Measurements from ENCODE around the gene INAVA.

Gene INAVA

GRCh38 chr1:200916152-200916551 lies 21.5 kb downstream of the INAVA start:
- no peak overlapping the region for H3K4me3 ChIP-seq (IDR thresholded peaks at IDR 0.05; ENCODE audit: insufficient read depth, low read depth, low read length)

GRCh38 chr1:200916681-200917080 lies 22.0 kb downstream of the INAVA start:
- H3K27ac ChIP-seq: no peak overlapping the region

More at GRCh38 chr1:200916152-200916551, 21.5 kb downstream of the INAVA start:
- TF ChIP-seq CTCF (conservative IDR thresholded peaks at IDR 0.05; ENCODE audit: low read depth, low read length): no peak
- Histone ChIP-seq H3K27ac (no peak overlapping the region), H3K36me3 (ENCODE audit: insufficient read depth) (no peaks in the 10 kb centered on the region), H3K79me2 (ENCODE audit: insufficient read depth, low read depth) (no peaks in the 10 kb centered on the region), H3K4me1 (ENCODE audit: low read depth, poor library complexity, severe bottlenecking) (no peaks in the 10 kb centered on the region), H3K4me2 (no peak overlapping the region), H3K27me3 (ENCODE audit: insufficient read depth, low read depth) (no peaks in the 10 kb centered on the region), H3K9ac (no peak overlapping the region), H2AFZ (ENCODE audit: low read depth) (no peak overlapping the region), H4K20me1 (ENCODE audit: insufficient read depth) (no peaks in the 10 kb centered on the region)

GRCh38 chr1:200917291-200917817 lies 22.7 kb downstream of the INAVA start:
- H3K27me3 ChIP-seq (ENCODE audit: insufficient read depth, low read depth): no peaks in the 10 kb centered on the region
- no peaks in the 10 kb centered on the region for H3K79me2 ChIP-seq (ENCODE audit: insufficient read depth, low read depth)
- H4K20me1 ChIP-seq (ENCODE audit: insufficient read depth): no peaks in the 10 kb centered on the region
- no peak overlapping the region for H3K4me3 ChIP-seq (IDR thresholded peaks at IDR 0.05; ENCODE audit: insufficient read depth, low read depth, low read length)
- no peaks in the 10 kb centered on the region for H3K36me3 ChIP-seq (ENCODE audit: insufficient read depth)
- H3K4me2 ChIP-seq: no peak overlapping the region
- H2AFZ ChIP-seq (ENCODE audit: low read depth): no peak overlapping the region
- no peaks in the 10 kb centered on the region for H3K4me1 ChIP-seq (ENCODE audit: low read depth, poor library complexity, severe bottlenecking)
- no peak overlapping the region for H3K9ac ChIP-seq
- H3K27ac ChIP-seq: no peak overlapping the region
- no peak for TF ChIP-seq CTCF (conservative IDR thresholded peaks at IDR 0.05; ENCODE audit: low read depth, low read length)

More at GRCh38 chr1:200916681-200917080, 22.0 kb downstream of the INAVA start:
- Histone ChIP-seq H3K36me3 (ENCODE audit: insufficient read depth) (no peaks in the 10 kb centered on the region), H2AFZ (ENCODE audit: low read depth) (no peak overlapping the region), H3K27me3 (ENCODE audit: insufficient read depth, low read depth) (no peaks in the 10 kb centered on the region), H4K20me1 (ENCODE audit: insufficient read depth) (no peaks in the 10 kb centered on the region), H3K4me2 (no peak overlapping the region), H3K79me2 (ENCODE audit: insufficient read depth, low read depth) (no peaks in the 10 kb centered on the region), H3K4me1 (ENCODE audit: low read depth, poor library complexity, severe bottlenecking) (no peaks in the 10 kb centered on the region), H3K4me3 (IDR thresholded peaks at IDR 0.05; ENCODE audit: insufficient read depth, low read depth, low read length) (no peak overlapping the region), H3K9ac (no peak overlapping the region)
- TF ChIP-seq CTCF (conservative IDR thresholded peaks at IDR 0.05; ENCODE audit: low read depth, low read length): no peak

GRCh38 chr1:200918006-200918405 lies 23.3 kb downstream of the INAVA start:
- H3K79me2 ChIP-seq (ENCODE audit: insufficient read depth, low read depth): no peaks in the 10 kb centered on the region
- H3K4me2 ChIP-seq: no peak overlapping the region
- no peak overlapping the region for H2AFZ ChIP-seq (ENCODE audit: low read depth)
- H3K27ac ChIP-seq: no peak overlapping the region
- TF ChIP-seq CTCF (conservative IDR thresholded peaks at IDR 0.05; ENCODE audit: low read depth, low read length): no peak
- H3K36me3 ChIP-seq (ENCODE audit: insufficient read depth): no peaks in the 10 kb centered on the region
- no peaks in the 10 kb centered on the region for H3K27me3 ChIP-seq (ENCODE audit: insufficient read depth, low read depth)
- no peak overlapping the region for H3K4me3 ChIP-seq (IDR thresholded peaks at IDR 0.05; ENCODE audit: insufficient read depth, low read depth, low read length)
- H4K20me1 ChIP-seq (ENCODE audit: insufficient read depth): no peaks in the 10 kb centered on the region
- no peaks in the 10 kb centered on the region for H3K4me1 ChIP-seq (ENCODE audit: low read depth, poor library complexity, severe bottlenecking)
- no peak overlapping the region for H3K9ac ChIP-seq
